Lower lobe of right lung (tissue), 2 donors: ENCODE data around the gene SLC18B1. TPM values are rescaled to one million over a fixed set of nuclear protein-coding genes. Genes with fewer than 3 reads are reported as not detected.

ENCODE experiments used
- ATAC-seq, 2 donors: fragments of 200-7000 bp; cut with Tn5 transposase; one replicate each; pipeline ENCODE4 v1.9.1; 2020 to 2022; ENCODE audit warnings: mild to moderate bottlenecking in 2 of 2, moderate library complexity in 2 of 2
- DNase-seq: peaks from one replicate; pipeline ENCODE4 v3.0.0-alpha.2; 2020
- H3K27ac ChIP-seq: fragments of 200-600 bp; one replicate; pipeline ENCODE4 v1.8.0; 2022
- H3K27me3 ChIP-seq: fragments of 200-600 bp; one replicate; pipeline ENCODE4 v1.8.0; 2022; ENCODE audit warnings: low read depth
- H3K36me3 ChIP-seq: fragments of 200-600 bp; one replicate; pipeline ENCODE4 v1.8.0; 2022; ENCODE audit warnings: mild to moderate bottlenecking
- H3K4me1 ChIP-seq: fragments of 200-600 bp; one replicate; pipeline ENCODE4 v1.8.0; 2022
- H3K4me3 ChIP-seq: fragments of 200-600 bp; one replicate; pipeline ENCODE4 v1.8.0; 2022; ENCODE audit warnings: mild to moderate bottlenecking
- H3K9me3 ChIP-seq: fragments of 200-600 bp; one replicate; pipeline ENCODE4 v1.8.0; 2022
- intact Hi-C: fragments of 100-400 bp; cut with DNase I; formaldehyde crosslinking; loops from one replicate; pipeline ENCODE4 v1.11.0; 2022
- total RNA-seq: library from RNA; stranded (reverse); fragmentation: NEBNext Ultra II Directional; extraction: Animal tissue kit (Norgen Biotek cat#: 25700); gene quantifications from one replicate; pipeline ENCODE4 v1.2.1, GENCODE V29; 2021
- TF ChIP-seq, protein P1 (sequence below): fragments of 200-600 bp; IDR thresholded peaks from one replicate; pipeline ENCODE4 v1.8.0; 2022; ENCODE audit warnings: antibody characterized with exemption, mild to moderate bottlenecking
- donor health status: DM: no; HTN: yes; CAD: no; lungs with severe emphysema.

SLC18B1 gene
- total RNA-seq, 1 donor from 2014 or later: 8.1 TPM

DNA sequence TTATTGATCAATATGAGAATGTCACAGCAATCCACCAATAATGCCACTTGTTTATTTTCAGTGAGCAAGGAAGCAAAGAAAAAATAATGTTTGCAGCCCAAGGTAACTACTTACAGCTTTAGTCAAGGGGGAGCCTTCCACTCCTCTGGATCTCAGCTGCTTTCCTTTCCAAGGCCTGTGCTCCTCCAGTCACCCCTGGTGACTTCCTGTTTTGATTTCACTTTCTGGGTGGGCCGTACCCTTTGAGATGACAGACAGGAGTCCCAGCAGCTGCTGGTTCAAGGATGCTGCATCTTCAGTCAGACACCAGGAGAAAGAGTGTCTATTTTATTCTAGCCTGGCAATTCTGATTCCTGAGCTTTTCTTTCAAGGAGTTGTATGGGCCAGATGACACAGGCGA, 35.2 kb downstream of the SLC18B1 start:
- Histone ChIP-seq H3K27me3 (no peaks in the 10 kb centered on the region), H3K4me3 (no peak overlapping the region), H3K36me3 (no peaks in the 10 kb centered on the region), H3K4me1 (peaks cover 19% of the 10 kb centered on the region), H3K9me3 (no peaks in the 10 kb centered on the region), H3K27ac (no peak overlapping the region)
- TF ChIP-seq, protein P1, sequence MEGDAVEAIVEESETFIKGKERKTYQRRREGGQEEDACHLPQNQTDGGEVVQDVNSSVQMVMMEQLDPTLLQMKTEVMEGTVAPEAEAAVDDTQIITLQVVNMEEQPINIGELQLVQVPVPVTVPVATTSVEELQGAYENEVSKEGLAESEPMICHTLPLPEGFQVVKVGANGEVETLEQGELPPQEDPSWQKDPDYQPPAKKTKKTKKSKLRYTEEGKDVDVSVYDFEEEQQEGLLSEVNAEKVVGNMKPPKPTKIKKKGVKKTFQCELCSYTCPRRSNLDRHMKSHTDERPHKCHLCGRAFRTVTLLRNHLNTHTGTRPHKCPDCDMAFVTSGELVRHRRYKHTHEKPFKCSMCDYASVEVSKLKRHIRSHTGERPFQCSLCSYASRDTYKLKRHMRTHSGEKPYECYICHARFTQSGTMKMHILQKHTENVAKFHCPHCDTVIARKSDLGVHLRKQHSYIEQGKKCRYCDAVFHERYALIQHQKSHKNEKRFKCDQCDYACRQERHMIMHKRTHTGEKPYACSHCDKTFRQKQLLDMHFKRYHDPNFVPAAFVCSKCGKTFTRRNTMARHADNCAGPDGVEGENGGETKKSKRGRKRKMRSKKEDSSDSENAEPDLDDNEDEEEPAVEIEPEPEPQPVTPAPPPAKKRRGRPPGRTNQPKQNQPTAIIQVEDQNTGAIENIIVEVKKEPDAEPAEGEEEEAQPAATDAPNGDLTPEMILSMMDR: no peak
- DNase-seq (no peak), ATAC-seq (peak; percentile 51 to 69)
- intact Hi-C loops: loop anchor here (10.0 kb wide), 1 partner anchor 88 kb away; no protein-coding TSS in a partner anchor

DNA sequence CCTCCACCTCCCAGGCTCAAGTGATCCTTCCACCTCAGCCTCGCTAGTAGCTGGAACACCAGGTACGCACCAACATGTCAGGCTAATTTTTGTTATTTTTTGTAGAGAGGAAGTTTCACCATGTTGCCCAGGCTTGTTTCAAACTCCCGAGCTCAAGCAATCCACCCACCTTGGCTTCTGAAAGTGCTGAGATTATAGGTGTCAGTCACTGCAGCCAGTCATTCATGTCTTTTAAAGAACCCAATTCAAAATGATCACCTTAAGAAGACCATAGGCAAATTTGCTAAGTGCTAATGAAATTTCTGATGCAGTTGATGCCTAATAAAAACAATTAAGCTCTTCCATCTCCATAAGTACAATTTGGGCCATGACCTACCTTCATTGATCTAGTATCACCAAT, 38.2 kb downstream of the SLC18B1 start:
- ATAC-seq: no peak
- H3K4me3 ChIP-seq: no peak overlapping the region
- no peaks in the 10 kb centered on the region for H3K9me3 ChIP-seq
- intact Hi-C loops: loop anchor here (10.0 kb wide), 1 partner anchor 85 kb away; no protein-coding TSS in a partner anchor
- no peak for DNase-seq
- peaks cover 19% of the 10 kb centered on the region for H3K4me1 ChIP-seq
- TF ChIP-seq, protein P1: no peak
- H3K27me3 ChIP-seq: no peaks in the 10 kb centered on the region
- H3K27ac ChIP-seq: no peak overlapping the region
- no peaks in the 10 kb centered on the region for H3K36me3 ChIP-seq

DNA sequence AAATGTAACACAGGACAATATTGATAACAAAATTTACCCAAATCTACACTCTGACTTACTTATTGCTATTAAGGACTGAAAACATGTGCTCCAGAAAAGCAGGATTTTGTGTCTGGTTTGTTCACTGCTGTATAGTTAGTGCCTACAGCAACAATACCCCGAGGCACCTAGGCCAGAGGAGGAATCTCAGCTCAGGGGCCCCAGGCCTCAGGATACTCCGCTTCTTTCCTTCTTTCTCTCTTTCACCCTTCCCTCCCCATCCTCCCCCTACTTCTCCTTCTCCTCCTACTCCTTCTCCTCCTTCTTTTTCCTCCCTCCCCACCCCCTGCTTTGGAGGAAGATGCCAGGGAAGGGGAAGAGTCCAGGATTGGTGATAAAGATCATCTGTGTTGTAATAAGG, 39.7 kb downstream of the SLC18B1 start:
- Histone ChIP-seq H3K27me3 (no peaks in the 10 kb centered on the region), H3K4me1 (peaks cover 10% of the 10 kb centered on the region), H3K9me3 (no peaks in the 10 kb centered on the region), H3K36me3 (no peaks in the 10 kb centered on the region), H3K4me3 (no peak overlapping the region), H3K27ac (no peak overlapping the region)
- ATAC-seq: no peak
- no peak for DNase-seq
- TF ChIP-seq, protein P1: no peak
- intact Hi-C loops: no loop called here

DNA sequence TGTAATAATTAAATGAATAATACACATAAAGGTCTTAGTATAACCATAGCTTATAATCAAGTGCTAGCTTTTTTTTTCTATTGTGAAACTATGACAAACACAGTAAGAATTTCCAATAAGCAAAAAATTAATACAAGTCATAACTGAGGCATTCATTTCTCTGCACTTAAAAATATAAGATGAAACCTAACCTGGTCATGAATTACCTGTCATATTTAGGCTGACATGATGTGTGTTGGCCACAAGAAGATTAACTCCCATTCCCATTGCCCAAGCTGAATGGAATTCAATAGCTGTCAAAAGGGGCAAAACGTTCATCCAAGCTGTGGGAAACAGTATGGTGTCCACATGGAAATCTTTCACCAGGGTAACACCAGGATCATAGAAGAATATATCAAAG, 46.2 kb downstream of the SLC18B1 start:
- H3K36me3 ChIP-seq: no peaks in the 10 kb centered on the region
- H3K27me3 ChIP-seq: no peaks in the 10 kb centered on the region
- H3K9me3 ChIP-seq: no peaks in the 10 kb centered on the region
- no peak for ATAC-seq
- H3K27ac ChIP-seq: no peak overlapping the region
- H3K4me3 ChIP-seq: no peak overlapping the region
- TF ChIP-seq, protein P1: no peak
- intact Hi-C loops: no loop called here
- H3K4me1 ChIP-seq: peaks cover 3% of the 10 kb centered on the region
- no peak for DNase-seq

DNA sequence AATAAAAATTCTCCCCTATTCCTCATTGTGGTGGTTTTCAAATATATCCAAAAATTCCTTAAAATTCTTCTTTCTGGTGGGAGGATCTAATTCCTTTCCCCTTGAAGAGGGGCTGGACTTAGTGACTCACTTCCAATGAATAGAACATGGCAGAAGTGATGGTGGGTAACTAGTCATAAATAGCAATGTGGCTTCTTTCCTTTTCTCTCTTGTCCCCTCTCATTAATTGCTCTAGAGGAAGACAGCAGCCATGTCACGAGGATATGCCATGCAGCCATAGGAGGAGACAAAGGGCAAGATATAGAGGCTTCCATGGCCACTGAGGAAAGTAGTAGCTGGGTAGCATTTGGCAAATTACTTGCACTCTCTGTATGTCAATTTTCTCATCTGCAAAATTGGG, 46.6 kb downstream of the SLC18B1 start:
- H3K36me3 ChIP-seq: no peaks in the 10 kb centered on the region
- peaks cover 3% of the 10 kb centered on the region for H3K4me1 ChIP-seq
- H3K9me3 ChIP-seq: no peaks in the 10 kb centered on the region
- DNase-seq (no peak), ATAC-seq (no peak)
- H3K27ac ChIP-seq: no peak overlapping the region
- no peak overlapping the region for H3K4me3 ChIP-seq
- intact Hi-C loops: no loop called here
- TF ChIP-seq, protein P1: no peak
- H3K27me3 ChIP-seq: no peaks in the 10 kb centered on the region

DNA sequence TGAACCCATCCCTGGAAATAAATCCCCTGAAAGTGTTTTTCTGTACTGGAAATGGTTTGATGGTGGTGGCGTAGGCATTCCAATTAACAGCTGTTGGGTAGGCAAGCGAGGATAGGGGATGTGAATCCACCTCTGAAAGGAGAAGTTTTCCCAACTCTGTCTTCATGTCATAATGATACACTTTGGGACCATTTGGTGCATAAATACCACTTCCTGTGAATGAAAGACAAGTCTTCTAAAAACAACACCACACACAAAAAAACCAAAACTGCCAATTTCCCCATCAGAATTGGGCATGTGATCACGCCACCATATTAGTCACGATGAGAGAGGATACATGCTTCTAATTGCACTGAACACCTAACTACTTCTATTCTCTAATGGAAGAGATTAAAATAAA, 47.1 kb downstream of the SLC18B1 start:
- H3K4me1 ChIP-seq: peaks cover 3% of the 10 kb centered on the region
- intact Hi-C loops: no loop called here
- no peaks in the 10 kb centered on the region for H3K36me3 ChIP-seq
- ATAC-seq (no peak), DNase-seq (no peak)
- TF ChIP-seq, protein P1: no peak
- H3K9me3 ChIP-seq: no peaks in the 10 kb centered on the region
- no peak overlapping the region for H3K27ac ChIP-seq
- H3K27me3 ChIP-seq: no peaks in the 10 kb centered on the region
- H3K4me3 ChIP-seq: no peak overlapping the region
